ENCODE data around the gene P3H2.
A peak's percentile ranks its signal among the peaks of the same experiment; 100 is the strongest.

P3H2 gene

DNA sequence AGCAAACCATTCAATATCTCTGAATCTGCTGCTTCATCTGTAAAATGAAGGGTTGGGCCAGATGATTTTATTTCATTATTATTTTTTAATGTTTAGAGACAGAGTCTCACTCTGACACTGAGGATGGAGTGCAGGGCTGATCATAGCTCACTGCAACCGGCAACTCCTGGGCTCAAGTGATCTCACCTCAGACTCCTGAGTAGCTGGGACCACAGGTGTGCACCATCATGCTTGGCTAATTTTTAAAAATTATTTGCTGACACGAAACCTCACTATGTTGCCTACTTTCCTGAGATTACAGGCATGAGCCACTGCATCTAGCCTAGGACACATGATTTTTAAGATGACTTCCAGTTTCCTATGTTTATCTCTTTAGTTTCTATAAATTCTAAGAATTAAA lies 105.8 kb downstream of the P3H2 start:
- DNase-seq: no peak

DNA sequence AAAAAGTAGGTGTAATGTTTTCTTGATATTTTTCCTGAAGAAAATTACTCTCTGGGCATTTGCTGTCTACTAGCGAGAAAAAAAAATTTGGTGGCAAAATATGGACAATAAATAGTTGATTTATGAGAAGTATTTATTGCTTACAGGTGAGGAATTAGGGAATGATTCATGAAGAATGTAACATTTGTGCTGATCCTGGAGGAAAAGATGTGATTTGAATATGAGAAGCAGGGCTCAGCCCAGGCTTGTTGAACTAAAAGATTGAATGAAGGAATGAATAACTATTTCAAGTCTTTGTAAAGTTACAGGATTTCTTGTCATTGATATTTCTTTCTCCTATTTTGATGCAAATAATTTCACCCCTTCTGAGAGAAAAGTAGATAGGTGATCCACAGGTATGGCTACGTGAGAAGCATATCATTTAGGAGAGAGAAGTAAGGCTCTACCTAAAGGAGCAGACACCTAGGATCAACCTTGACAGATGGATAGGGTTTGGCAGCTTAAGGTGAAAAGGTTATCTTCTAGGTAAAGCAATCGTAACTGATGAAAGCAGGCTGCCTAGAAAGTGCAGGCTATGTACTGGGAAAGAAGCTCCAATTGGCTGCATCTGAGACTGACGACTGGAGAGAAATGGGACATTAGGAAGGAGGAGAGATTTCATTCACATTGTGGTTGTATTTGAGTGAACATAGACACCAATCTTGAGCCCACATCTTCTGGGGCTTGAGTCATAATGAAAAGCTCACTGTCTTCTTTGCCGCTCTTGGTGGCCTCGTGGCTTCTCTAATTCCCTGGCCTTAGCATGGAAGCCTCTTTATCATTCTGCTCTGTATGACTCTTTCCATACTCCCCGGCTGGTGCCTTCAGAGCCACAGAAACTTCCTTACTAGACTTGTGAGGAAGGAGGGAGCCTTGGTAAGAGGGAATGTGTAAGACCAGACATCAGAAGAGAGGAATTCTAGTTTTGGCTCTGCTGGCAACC lies 106.5 kb downstream of the P3H2 start:
- peak in 1 of 5 experiments; percentile 27 for DNase-seq

DNA sequence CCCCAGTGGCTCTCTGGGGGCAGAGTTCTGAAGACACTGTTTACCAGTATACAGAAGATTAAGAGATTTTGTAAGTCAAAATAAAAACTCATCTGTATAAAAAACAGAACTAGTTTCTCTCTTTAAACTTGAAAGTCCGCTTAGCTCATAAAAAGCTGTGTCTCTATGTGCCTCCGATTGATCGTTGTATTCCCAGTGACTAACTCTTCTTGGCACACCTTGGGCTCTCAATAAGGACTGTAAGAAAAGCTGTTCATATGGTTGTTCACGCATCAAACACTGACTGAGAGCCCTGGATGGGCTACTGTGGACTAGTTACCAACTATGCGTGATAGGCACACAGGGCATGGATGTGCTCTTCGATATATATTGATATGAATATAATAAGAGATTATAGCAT lies 107.9 kb downstream of the P3H2 start:
- DNase-seq: no peak

DNA sequence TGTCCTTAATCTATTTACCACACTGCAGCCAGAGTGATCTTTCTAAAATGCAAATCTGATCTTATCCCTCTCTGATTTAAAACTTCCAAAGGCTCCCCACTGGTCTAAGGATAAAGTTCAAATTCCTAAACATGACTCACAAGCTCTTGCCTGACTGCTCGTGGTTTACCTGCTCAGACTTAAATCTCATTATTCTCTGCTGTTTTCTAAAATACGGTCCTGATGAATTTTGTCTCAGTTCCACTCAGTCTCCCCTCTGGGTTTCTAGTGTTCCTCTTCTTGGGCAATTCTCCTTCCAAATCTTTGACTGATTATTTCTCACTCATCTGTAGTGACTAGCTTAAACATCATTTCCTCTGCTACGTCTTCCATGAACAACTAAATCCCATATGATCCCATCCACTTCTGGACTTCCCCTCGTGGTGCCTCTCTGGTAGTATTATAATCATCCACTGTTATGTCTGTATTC lies 108.3 kb downstream of the P3H2 start:
- no peak for DNase-seq

DNA sequence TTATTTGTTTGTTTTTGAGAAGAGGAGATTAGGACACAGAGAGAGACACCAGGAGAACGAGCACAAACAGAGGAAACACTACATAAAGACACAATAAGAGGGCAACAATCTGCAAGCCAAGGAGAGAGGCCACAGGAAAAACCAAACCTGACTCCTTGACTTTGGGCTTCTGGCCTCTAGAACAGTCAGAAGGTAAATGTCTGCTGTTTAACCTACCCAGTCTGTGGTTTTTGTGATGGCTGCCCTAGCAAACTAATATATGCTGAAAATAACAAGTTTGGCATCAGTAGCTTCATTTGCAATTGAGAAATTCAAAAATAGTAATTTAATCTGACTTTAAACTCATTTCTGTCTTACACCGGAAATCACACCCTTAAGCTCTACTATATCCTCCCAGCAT lies 110.2 kb downstream of the P3H2 start:
- DNase-seq: no peak

DNA sequence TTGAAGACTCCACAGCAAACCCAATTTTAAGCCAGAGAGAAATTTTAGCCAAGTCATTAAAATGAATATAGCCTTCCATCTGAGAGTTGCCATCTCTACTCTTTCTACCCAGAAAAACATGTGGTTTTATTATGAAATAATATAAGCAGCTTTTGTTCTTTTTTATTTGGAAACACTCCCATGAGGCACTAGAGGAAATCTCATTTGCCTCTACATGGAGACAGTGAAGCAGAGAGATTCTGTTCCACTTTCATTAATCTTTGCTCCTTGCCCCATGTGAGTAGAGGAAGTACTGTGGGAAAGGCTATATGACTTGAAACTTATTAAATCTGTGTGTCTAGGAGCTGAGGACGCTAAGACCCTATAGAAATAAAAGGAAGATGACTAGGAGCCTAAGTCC lies 111.1 kb downstream of the P3H2 start:
- no peak for DNase-seq

DNA sequence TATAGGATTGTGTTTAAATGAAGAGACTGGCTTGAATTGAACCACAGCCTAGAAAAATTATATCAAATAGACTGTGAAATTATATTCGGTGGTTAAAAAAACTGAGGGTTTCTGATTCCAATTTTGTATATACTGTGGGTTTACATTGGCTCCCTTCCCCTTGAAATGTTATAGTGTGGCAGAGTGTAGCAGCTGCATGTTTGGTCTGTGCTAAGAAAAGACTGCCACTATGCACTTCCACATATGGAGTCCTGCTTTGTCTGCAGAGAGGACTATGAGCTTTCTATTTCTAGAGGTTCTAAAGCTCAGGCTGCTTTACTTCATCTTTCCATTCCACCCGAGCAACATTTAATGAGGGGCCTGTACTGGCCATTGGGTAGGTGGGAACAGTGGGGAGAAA lies 112.3 kb downstream of the P3H2 start:
- DNase-seq: no peak

DNA sequence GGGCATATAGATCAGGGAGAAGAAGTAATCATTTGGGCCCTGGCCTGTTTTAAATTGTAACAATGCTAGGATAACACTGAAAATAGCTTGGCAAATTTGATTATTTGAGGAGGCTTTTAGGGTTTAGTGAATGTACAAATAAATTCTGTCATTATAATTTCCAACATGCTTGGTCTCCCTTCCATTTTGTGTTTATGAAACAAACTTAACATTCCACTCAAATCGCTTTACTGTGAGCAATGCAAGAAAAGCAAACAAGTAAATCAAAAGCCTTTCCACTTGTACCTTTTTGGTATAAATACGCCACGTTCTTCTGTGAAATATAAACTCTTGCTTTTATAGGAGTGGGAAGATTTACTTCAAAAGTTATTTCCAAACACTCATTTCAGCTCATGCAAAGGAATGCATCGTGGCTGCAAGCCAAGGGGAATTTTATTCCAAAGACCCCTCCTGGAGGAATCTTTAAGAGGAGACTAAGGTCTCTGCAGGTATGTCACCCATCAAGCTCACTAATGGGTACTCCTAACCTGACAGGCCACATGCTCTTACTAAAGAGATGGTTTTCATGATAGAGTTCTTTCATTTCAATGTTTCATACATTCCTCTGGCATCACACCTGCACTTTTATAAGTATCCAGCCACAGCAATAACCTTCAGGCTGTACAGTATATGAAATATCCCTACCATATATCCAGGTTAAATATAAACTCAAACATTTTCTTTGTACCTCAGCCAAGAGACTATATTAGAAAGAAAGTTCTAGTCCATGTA lies 115.2 kb downstream of the P3H2 start:
- DNase-seq: no peak

DNA sequence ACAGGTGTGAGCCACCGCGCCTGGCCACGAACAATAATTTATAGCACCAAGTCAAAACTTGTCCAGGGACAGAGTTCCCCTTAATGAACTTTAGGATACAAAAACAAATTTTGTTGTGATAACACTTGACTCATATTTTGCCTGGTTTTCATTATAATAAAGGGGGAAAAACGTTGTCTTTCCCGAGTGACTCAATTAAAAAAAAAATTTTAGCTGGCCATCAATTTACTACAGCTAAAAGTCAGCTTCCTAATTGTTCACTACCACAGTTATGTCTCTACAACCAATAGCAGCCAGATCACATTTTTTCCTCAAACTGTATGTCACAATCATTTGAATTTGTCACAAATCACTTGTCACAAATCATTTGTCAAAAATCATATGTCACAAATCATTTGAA lies 116.0 kb downstream of the P3H2 start:
- no peak for DNase-seq

DNA sequence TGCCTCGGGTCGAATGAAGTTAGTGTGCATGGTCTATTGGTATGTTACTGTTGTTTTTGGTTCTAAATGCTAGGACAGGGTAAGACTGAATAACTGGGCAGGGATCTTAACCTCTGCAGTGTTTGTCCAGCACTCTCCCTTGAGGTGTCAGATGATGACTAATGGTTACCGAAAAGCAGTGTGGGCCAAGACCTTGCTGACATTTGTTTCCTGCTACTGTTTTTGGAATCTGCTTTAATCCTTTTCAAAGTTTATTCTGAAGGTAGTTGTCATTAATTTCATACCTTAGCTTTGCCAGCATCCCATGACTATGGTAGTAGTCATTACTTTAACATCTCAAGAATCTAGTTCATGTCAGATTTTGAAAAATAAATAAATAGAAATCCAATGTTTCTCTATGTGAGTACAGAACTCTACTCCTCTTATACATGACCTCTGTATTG lies 117.0 kb downstream of the P3H2 start:
- DNase-seq: no peak

DNA sequence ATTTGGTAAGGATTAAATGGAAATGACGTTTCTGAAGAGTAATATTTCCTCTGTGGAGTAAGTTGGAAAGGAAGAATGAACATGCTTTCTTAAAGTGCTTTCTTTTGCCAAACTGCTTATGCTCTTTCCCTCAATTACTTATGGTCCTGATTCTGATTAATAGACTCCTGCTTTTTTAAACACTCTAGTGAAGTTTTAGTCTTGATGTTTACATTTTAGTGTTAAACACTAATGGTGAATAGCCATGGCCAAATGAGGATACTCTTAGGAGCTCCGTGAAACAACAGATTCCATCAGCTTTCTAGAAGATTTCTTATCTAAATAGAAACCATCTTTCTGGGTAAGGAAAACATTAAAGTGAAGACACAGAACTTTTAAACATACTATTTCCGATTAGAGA lies 117.6 kb downstream of the P3H2 start:
- no peak for DNase-seq

DNA sequence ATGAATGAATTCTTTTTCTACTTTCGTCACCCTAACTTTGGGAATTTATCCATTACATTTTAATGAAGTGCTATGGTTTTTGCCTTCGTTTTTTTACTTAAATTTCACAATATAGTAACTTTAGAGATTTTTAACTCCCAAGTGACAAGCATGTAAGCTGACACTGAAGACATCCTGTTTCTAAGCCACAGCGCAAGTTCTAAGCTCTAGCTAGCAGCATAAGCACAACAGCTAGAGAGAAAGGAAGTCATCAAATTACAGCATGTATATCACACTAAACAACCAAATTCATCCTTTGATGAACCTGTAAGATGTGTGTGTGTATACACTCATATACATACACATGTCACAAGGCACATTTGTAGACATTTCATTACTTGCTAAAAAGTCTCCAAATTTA lies 119.3 kb downstream of the P3H2 start:
- DNase-seq: peak in 1 of 5 experiments; percentile 9

DNA sequence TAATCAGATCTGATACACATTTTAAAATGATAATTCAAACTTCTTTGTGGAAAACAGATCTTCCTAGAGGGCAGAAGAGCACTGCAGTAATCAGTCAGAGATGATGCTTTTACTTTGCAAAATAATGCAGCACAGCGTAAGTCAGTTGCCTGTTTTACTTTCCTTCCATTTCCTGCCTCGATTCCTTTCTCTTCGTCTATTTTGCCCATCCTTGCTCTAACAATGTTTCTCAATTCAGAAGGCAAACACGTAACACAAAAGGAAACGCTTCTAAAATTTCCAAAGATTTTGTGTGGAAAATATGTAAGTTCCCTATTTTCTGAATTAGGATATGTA lies 119.9 kb downstream of the P3H2 start:
- no peak for DNase-seq

DNA sequence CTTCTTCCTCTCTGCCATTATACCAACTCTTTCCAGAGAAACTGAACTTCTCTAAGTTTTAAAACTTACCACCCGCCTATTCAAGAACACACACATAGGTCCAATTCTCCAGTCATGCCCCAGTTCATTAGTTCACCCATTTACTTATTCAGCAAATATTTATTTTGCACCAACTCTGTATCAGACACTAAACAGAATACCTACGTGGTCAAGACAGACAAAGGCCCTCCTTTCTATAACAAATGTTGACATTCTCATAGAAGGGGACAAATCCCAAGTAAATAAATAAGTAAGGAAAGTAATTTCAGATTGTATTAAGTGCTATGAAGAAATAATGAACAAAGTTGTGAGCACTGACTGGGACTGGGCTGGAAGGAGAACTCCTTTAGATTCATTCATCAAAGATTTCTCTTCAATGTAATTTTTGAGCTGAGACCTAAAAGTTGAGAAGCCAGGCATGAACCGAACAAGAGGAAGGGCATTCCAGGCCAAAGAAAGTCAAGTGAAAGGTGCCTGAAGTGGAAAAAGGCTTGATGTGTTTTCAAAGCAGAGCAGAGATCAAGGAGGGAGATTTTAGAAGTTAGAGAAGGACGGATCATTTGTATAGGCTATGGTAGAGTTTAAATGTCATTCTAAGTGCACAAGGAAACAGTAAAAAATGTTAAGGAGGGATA lies 120.4 kb downstream of the P3H2 start:
- no peak for DNase-seq

DNA sequence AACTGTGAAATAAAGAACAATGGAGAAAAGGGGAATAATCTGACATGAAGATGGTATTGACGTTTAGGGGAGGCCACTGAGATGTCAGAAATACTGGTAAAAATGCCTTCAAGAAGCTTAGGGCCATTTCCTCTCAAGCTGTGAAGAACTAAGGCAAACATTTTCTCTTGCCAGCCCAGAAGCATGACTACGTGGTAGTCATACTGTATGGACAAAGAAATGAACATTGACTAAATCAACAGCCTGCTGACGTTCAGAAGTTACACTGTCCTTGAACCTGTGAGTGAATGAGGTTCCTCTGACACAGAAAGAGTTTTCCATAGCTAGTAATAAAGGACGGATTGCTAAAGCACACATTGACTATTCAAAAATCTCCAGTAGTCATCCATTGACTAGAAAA lies 121.0 kb downstream of the P3H2 start:
- no peak for DNase-seq

DNA sequence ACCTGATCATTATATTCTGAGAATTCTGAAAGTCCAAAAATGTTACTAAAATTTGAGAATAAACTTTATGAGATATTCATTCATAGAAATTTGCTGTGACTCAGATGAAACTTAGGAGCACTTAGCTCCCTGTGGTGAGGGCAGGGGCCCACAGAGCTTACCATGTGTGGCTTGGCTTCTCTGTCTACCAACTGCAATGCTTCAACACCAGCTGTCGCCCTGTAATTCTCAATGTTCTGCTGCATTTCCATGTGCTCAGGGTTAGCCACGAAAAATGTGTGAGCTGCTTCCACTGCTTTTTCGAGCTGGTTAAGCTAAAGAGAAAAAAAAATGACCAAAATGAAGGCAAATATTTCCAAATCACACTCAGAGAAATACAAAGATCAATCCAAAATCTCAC lies 125.6 kb downstream of the P3H2 start:
- no peak for DNase-seq

DNA sequence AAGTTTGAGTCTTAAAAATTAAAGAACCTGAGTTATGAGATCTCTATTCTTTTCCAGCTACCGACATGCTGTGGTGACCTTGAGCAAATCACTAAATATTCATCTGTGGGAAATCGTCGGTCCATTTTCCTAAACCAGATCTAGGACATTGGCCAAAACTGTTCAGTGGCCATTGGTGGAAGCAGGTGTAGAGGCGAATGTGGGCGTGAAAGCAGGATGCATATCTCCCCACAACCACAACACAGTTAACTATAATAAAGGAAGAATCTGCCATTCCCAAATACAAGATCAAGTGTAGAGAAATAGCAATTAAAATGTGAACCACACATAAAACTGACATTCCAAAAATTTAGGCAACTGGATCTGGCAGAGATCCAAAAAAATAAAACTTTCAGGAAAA lies 129.9 kb downstream of the P3H2 start:
- no peak for DNase-seq

DNA sequence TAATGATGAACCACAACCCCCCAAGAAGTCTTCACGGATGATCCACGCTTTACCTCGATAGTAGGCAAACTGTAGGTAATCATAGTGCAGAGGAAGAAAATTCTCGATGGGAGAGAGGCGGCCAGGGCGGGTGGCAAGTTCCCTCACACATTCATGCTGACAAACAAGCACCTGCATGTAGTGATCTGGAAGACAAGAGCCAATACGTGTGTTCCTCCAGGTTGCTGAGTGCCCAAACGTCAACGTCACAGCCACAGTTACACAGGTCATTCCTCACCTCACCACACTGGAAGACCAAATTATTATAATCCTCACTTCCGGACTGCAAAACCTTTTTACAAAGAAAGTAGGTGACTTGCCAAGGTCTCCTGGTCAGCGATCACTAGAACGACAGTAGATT lies 131.8 kb downstream of the P3H2 start:
- DNase-seq: no peak

DNA sequence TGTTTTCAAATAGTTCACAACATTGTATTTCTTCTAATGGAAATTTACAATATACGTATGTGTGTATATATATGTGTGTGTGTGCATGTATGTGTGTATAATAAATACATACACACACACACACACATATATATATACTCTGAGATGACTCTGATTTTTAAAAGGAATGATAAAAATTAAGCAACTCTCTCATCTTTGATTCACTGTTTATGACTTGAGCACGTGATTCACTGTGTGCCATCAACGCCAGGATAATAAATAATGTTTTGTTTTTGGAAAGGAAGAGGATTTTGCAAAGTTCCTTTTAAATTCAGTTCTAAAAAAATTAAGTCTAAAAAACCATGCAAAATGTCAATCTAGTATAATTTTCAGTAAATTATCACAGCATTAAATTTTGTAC lies 132.4 kb downstream of the P3H2 start:
- DNase-seq: no peak

DNA sequence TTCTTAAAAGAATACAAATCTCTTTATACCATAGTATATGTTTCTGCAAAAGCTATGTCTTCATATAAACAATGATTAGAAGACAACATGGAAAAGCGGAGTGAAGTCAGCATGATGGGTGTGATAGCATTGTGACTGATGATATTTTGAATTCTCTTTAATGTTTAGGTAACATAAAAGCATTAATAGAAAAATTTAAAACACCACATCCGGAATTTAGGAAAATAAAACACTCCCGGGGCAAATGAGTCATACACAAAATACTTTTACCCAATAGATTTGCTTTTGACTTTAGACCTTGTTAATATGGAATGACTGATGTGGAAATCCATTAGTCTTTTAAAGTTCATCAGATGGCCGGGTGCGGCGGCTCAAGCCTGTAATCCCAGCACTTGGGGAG lies 134.7 kb downstream of the P3H2 start:
- DNase-seq: no peak

DNA sequence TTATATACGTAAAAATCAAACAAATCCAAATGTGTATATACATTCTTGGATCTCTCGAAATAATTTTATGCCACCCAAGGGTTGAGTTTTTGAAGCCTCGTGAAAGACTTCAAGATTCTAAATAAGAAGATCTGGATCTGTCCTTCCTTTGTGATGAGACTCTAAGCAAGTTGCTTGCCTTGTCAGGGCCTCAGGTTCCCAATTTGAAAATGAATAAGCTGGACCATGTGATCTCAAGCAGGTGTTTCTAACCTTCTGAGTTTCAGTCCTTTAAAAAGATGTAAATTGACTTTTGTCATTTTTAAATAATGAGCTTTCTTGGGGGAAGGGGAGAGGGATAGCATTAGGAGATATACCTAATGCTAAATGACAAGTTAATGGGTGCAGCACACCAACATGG lies 137.1 kb downstream of the P3H2 start:
- no peak for DNase-seq

DNA sequence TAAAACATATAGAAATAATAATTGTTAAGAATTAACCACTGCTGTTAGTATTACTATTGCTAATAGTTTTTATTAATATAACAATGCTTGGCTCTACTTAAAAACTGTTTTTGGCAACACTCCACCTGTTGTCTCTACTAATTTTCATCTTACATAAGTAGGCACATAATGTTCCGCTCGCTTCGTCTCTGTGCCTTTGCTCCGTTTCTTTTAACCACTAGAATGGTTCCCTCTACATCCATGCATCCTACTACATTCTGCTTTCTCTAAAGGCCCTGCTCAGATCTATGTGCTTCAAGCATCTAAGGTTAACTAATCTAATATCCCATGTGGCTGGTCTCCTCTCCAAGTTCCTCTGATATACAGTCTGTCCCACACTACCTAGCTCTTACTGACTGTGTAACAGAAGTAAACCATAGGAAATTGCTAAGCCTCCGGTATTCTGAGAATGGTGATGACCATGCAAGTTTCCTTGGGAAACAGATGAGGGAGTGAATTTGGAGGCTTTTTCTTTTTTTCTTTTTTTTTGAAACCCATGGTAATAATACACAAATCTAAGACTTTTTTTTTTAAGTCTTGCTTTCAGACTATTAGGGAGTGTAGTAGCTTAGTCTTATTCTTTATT lies 138.3 kb downstream of the P3H2 start:
- DNase-seq: no peak

DNA sequence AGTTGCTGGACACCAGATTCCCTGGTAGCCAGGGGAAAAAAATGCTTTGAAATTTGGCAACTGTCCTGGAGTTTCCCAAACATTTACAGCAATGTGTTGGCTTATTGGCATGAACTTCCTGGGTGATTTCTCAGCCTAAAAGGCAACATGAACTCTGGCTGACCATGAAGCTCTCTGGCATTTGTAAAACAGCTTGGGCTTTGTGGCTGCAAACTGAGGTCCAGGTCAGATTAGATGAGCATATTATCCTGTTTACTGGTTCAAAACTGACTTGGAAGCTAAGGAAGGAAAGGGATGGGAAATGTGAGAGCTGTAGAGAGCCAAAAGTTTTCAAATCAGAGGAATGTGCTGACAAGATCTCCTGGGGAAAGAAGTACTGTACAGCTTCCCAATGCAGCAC lies 139.0 kb downstream of the P3H2 start:
- DNase-seq: no peak

All from T-helper 2 cell (primary cell).